ENCODE data around the gene RAP1A.
A peak's percentile ranks its signal among the peaks of the same experiment; 100 is the strongest.

RAP1A gene

GRCh38 chr1:111736548-111737215 is 117.1 kb downstream of the RAP1A start:
- Histone ChIP-seq H4K91ac (ENCODE audit: low read length) (peak overlapping the region; percentile 47), H2BK12ac (ENCODE audit: low read length in 2 of 2) (peak overlapping the region in 1 of 2 experiments; percentile 42), H3K23ac (ENCODE audit: low read length in 2 of 2) (no peak overlapping the region), H3K18ac (ENCODE audit: low read depth in 1 of 2, low read length in 2 of 2) (peak overlapping the region in 1 of 2 experiments; percentile 38), H3K4me2 (ENCODE audit: low read length, poor library complexity, severe bottlenecking) (no peak overlapping the region), H3K9me3 (ENCODE audit: control insufficient read depth, low read length) (no peaks in the 10 kb centered on the region), H3K4me3 (ENCODE audit: insufficient read depth in 1 of 2, low read depth in 1 of 2, low read length in 2 of 2) (peak overlapping the region in 1 of 2 experiments; percentile 89), H2BK120ac (ENCODE audit: low read depth, low read length) (no peak overlapping the region), H3K14ac (ENCODE audit: low read length in 2 of 2) (no peak overlapping the region), H3K79me1 (replicated peaks; ENCODE audit: low read length, poor library complexity, severe bottlenecking) (peaks cover 18% of the 10 kb centered on the region), H3K27me3 (ENCODE audit: control insufficient read depth in 1 of 2, insufficient read depth in 1 of 2, low read length in 2 of 2) (no peaks in the 10 kb centered on the region), H2AFZ (ENCODE audit: low read depth, low read length) (no peak overlapping the region), H3K4me1 (ENCODE audit: control insufficient read depth, insufficient read depth, low read depth, low read length) (peaks cover 28% of the 10 kb centered on the region), H3K36me3 (ENCODE audit: control insufficient read depth in 1 of 2, insufficient read depth in 2 of 2, low read depth in 1 of 2, low read length in 2 of 2) (peaks cover 4 to 16% of the 10 kb centered on the region in 2 experiments), H2BK5ac (ENCODE audit: low read depth, low read length, poor library complexity, severe bottlenecking) (no peak overlapping the region), H3K4ac (ENCODE audit: low read depth in 1 of 2, low read length in 2 of 2) (no peak overlapping the region), H3K27ac (ENCODE audit: low read length, poor library complexity, severe bottlenecking) (no peak overlapping the region), H4K8ac (ENCODE audit: low read length) (peak overlapping the region; percentile 28), H2AK5ac (ENCODE audit: low read length, severe bottlenecking) (no peak overlapping the region), H3K9ac (ENCODE audit: low read length) (peak overlapping the region; percentile 98), H2BK15ac (ENCODE audit: low read depth, poor library complexity, severe bottlenecking) (peak overlapping the region; percentile 45)
- WGBS: 60% methylated on average over 4 of the region's 4 CpGs
- no peak for DNase-seq

GRCh38 chr1:111737216-111738132 is 117.9 kb downstream of the RAP1A start:
- peak overlapping the region in 1 of 2 experiments; percentile 47 for H3K14ac ChIP-seq (ENCODE audit: low read length in 2 of 2)
- H3K36me3 ChIP-seq (ENCODE audit: control insufficient read depth in 1 of 2, insufficient read depth in 2 of 2, low read depth in 1 of 2, low read length in 2 of 2): peaks cover 4 to 13% of the 10 kb centered on the region in 2 experiments
- peak overlapping the region; percentile 98 for H3K9ac ChIP-seq (ENCODE audit: low read length)
- H3K4me2 ChIP-seq (ENCODE audit: low read length, poor library complexity, severe bottlenecking): peak overlapping the region; percentile 98
- peak overlapping the region in 1 of 2 experiments; percentile 45 for H3K4ac ChIP-seq (ENCODE audit: low read depth in 1 of 2, low read length in 2 of 2)
- peak overlapping the region; percentile 18 for H3K27ac ChIP-seq (ENCODE audit: low read length, poor library complexity, severe bottlenecking)
- no peak overlapping the region for H2BK15ac ChIP-seq (ENCODE audit: low read depth, poor library complexity, severe bottlenecking)
- peak overlapping the region in 1 of 2 experiments; percentile 87 for H3K18ac ChIP-seq (ENCODE audit: low read depth in 1 of 2, low read length in 2 of 2)
- H3K27me3 ChIP-seq (ENCODE audit: control insufficient read depth in 1 of 2, insufficient read depth in 1 of 2, low read length in 2 of 2): no peaks in the 10 kb centered on the region
- H3K9me3 ChIP-seq (ENCODE audit: control insufficient read depth, low read length): no peaks in the 10 kb centered on the region
- peak overlapping the region in 1 of 2 experiments; percentile 51 for H3K23ac ChIP-seq (ENCODE audit: low read length in 2 of 2)
- H2AFZ ChIP-seq (ENCODE audit: low read depth, low read length): no peak overlapping the region
- DNase-seq: peak; percentile 55
- no peak overlapping the region for H4K91ac ChIP-seq (ENCODE audit: low read length)
- peak overlapping the region in 1 of 2 experiments; percentile 42 for H2BK12ac ChIP-seq (ENCODE audit: low read length in 2 of 2)
- H3K4me1 ChIP-seq (ENCODE audit: control insufficient read depth, insufficient read depth, low read depth, low read length): peaks cover 28% of the 10 kb centered on the region
- H2AK5ac ChIP-seq (ENCODE audit: low read length, severe bottlenecking): no peak overlapping the region
- peaks cover 18% of the 10 kb centered on the region for H3K79me1 ChIP-seq (replicated peaks; ENCODE audit: low read length, poor library complexity, severe bottlenecking)
- no peak overlapping the region for H2BK5ac ChIP-seq (ENCODE audit: low read depth, low read length, poor library complexity, severe bottlenecking)
- 51% methylated on average over 8 of the region's 8 CpGs for WGBS
- no peak overlapping the region for H4K8ac ChIP-seq (ENCODE audit: low read length)
- H3K4me3 ChIP-seq (ENCODE audit: insufficient read depth in 1 of 2, low read depth in 1 of 2, low read length in 2 of 2): peak overlapping the region in 1 of 2 experiments; percentile 89
- no peak overlapping the region for H2BK120ac ChIP-seq (ENCODE audit: low read depth, low read length)

GRCh38 chr1:111738133-111738435 is 118.5 kb downstream of the RAP1A start:
- Histone ChIP-seq H2BK15ac (ENCODE audit: low read depth, poor library complexity, severe bottlenecking) (no peak overlapping the region), H2BK120ac (ENCODE audit: low read depth, low read length) (no peak overlapping the region), H2AFZ (ENCODE audit: low read depth, low read length) (no peak overlapping the region), H3K4me2 (ENCODE audit: low read length, poor library complexity, severe bottlenecking) (peak overlapping the region; percentile 98), H2BK12ac (ENCODE audit: low read length in 2 of 2) (peak overlapping the region in 1 of 2 experiments; percentile 73), H3K23ac (ENCODE audit: low read length in 2 of 2) (no peak overlapping the region), H3K4ac (ENCODE audit: low read depth in 1 of 2, low read length in 2 of 2) (peak overlapping the region in 1 of 2 experiments; percentile 45), H3K27me3 (ENCODE audit: control insufficient read depth in 1 of 2, insufficient read depth in 1 of 2, low read length in 2 of 2) (no peaks in the 10 kb centered on the region), H3K9ac (ENCODE audit: low read length) (peak overlapping the region; percentile 98), H3K4me3 (ENCODE audit: insufficient read depth in 1 of 2, low read depth in 1 of 2, low read length in 2 of 2) (peak overlapping the region; percentile 80 to 89), H4K91ac (ENCODE audit: low read length) (peak overlapping the region; percentile 95), H2AK5ac (ENCODE audit: low read length, severe bottlenecking) (no peak overlapping the region), H4K8ac (ENCODE audit: low read length) (no peak overlapping the region), H3K27ac (ENCODE audit: low read length, poor library complexity, severe bottlenecking) (peak overlapping the region; percentile 18), H3K9me3 (ENCODE audit: control insufficient read depth, low read length) (no peaks in the 10 kb centered on the region), H3K14ac (ENCODE audit: low read length in 2 of 2) (no peak overlapping the region), H3K18ac (ENCODE audit: low read depth in 1 of 2, low read length in 2 of 2) (peak overlapping the region; percentile 87 to 99), H3K4me1 (ENCODE audit: control insufficient read depth, insufficient read depth, low read depth, low read length) (peaks cover 28% of the 10 kb centered on the region), H3K79me1 (replicated peaks; ENCODE audit: low read length, poor library complexity, severe bottlenecking) (peaks cover 18% of the 10 kb centered on the region), H2BK5ac (ENCODE audit: low read depth, low read length, poor library complexity, severe bottlenecking) (no peak overlapping the region), H3K36me3 (ENCODE audit: control insufficient read depth in 1 of 2, insufficient read depth in 2 of 2, low read depth in 1 of 2, low read length in 2 of 2) (peaks cover 4 to 13% of the 10 kb centered on the region in 2 experiments)
- 8% methylated on average over 6 of the region's 9 CpGs for WGBS
- DNase-seq: no peak

Measured in mesenchymal stem cell (in vitro differentiated cells and primary cell).